ENCODE measurements around the gene RIN3.

DNA sequence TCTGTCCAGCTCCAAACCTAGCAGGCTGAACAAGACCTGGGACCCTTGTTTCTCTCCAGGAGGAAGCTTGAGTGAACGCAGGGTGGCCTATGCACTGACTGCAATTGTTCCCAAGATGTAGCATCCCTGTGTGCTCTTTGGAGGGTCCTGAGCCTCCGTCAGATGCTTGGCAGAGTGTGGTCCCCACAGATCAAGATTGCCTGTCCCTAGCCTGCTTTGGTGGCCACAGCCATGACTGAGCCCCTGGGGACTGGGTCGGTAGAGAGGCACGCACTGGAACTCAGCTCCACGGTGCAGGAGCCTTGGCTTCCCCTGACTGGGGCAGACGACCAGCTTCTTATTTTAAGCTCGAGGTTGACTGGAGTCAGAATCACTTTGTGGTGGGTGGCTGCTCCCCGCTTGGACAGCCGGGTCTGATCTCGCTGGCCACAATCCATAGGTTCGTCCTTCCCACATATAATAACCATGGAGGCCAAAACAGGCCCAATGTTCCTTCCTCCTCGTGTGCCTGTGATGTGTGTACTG is 137.1 kb downstream of the RIN3 start:
- TF ChIP-seq, protein P1, sequence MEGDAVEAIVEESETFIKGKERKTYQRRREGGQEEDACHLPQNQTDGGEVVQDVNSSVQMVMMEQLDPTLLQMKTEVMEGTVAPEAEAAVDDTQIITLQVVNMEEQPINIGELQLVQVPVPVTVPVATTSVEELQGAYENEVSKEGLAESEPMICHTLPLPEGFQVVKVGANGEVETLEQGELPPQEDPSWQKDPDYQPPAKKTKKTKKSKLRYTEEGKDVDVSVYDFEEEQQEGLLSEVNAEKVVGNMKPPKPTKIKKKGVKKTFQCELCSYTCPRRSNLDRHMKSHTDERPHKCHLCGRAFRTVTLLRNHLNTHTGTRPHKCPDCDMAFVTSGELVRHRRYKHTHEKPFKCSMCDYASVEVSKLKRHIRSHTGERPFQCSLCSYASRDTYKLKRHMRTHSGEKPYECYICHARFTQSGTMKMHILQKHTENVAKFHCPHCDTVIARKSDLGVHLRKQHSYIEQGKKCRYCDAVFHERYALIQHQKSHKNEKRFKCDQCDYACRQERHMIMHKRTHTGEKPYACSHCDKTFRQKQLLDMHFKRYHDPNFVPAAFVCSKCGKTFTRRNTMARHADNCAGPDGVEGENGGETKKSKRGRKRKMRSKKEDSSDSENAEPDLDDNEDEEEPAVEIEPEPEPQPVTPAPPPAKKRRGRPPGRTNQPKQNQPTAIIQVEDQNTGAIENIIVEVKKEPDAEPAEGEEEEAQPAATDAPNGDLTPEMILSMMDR (IDR thresholded peaks at IDR 0.05), result no peak
- TF ChIP-seq POLR2A (IDR thresholded peaks at IDR 0.05), result no peak
